GM19025 (cell line): ENCODE measurements around the gene TSFM.
"Not testable (repeated sequence)": the region's sequence is repeated elsewhere in the genome, so short reads cannot be mapped to it uniquely, and the experiment has no call there.

Experiments
- ATAC-seq: cut with Tn5 transposase; IDR thresholded peaks from one replicate; pipeline ENCODE4 v1.9.1; 2021; ENCODE audit warnings: mild to moderate bottlenecking, low read depth, moderate library complexity; ENCODE audit not compliant: unreplicated experiment

Gene TSFM

GRCh38 chr12:57761391-57761998, 21.1 kb upstream of the TSFM start:
- no peak for ATAC-seq

GRCh38 chr12:57762463-57762862, 20.1 kb upstream of the TSFM start:
- no peak for ATAC-seq

- no peak for ATAC-seq
These were observed 18.5 kb upstream of the TSFM start for GRCh38 chr12:57763881-57764661.

GRCh38 chr12:57764662-57765002, 18.0 kb upstream of the TSFM start:
- ATAC-seq, result peak; percentile 18

GRCh38 chr12:57765003-57765697, 17.4 kb upstream of the TSFM start:
- ATAC-seq, result peak; percentile 64

GRCh38 chr12:57765698-57766463, 16.7 kb upstream of the TSFM start:
- ATAC-seq, result no peak

GRCh38 chr12:57766464-57767304, 15.9 kb upstream of the TSFM start, which contains the start of gene CYP27B1:
TSS of gene CYP27B1 (minus strand) at chr12:57767078. CDS start at chr12:57767041, 37 bp downstream.
- ATAC-seq, result no peak

- no peak for ATAC-seq
These were observed 15.3 kb upstream of the TSFM start for GRCh38 chr12:57767305-57767698.

- no peak for ATAC-seq
These were observed 14.7 kb upstream of the TSFM start for GRCh38 chr12:57767876-57768275.

- no peak for ATAC-seq
These were observed 13.0 kb upstream of the TSFM start for GRCh38 chr12:57769594-57769993.

GRCh38 chr12:57770734-57771133, 11.9 kb upstream of the TSFM start:
- no peak for ATAC-seq

- peak; percentile 62 for ATAC-seq
These were observed 11.2 kb upstream of the TSFM start for GRCh38 chr12:57771236-57771872.

- ATAC-seq, result peak; percentile 77
These were observed 10.6 kb upstream of the TSFM start, which contains the start of gene METTL1 for GRCh38 chr12:57771873-57772428. TSS of gene METTL1 (minus strand) at chr12:57772105. CDS start at chr12:57772083, 22 bp downstream.

- ATAC-seq, result peak; percentile 28
These were observed 9.9 kb upstream of the TSFM start, which contains the start of gene EEF1AKMT3 for GRCh38 chr12:57772429-57773322. TSS of gene EEF1AKMT3 (plus strand) at chr12:57772614. CDS start at chr12:57772725, 111 bp downstream.

- ATAC-seq, result not testable (repeated sequence)
These were observed 8.0 kb upstream of the TSFM start for GRCh38 chr12:57774634-57775033.

GRCh38 chr12:57775044-57775443, 7.5 kb upstream of the TSFM start:
- no peak for ATAC-seq

GRCh38 chr12:57775563-57776246, 6.9 kb upstream of the TSFM start:
- ATAC-seq, result no peak
